GM12874 (cell line): ENCODE data around the gene PROCR.

Source experiments
- CTCF ChIP-seq: IDR thresholded peaks from 2 replicates; pipeline ENCODE4 v1.5.1; 2011; ENCODE audit warnings: low read depth, mild to moderate bottlenecking, control low read depth, low read length, moderate library complexity; ENCODE audit not compliant: insufficient read depth

The PROCR gene

GRCh38 chr20:35181731-35182130 is 9.9 kb downstream of the PROCR start:
- TF ChIP-seq CTCF, result no peak

GRCh38 chr20:35187584-35188190 is 15.8 kb downstream of the PROCR start:
- no peak for TF ChIP-seq CTCF

- TF ChIP-seq CTCF, result no peak
These were observed 18.7 kb downstream of the PROCR start for GRCh38 chr20:35190556-35190955.

GRCh38 chr20:35191419-35192117 is 19.7 kb downstream of the PROCR start:
- TF ChIP-seq CTCF, result no peak

GRCh38 chr20:35192118-35192872 is 20.4 kb downstream of the PROCR start:
- no peak for TF ChIP-seq CTCF

GRCh38 chr20:35196313-35196712 is 24.4 kb downstream of the PROCR start:
- no peak for TF ChIP-seq CTCF

- no peak for TF ChIP-seq CTCF
These were observed 27.9 kb downstream of the PROCR start for GRCh38 chr20:35199740-35200139.
